ENCODE data around the gene CHD9NB.

DNA sequence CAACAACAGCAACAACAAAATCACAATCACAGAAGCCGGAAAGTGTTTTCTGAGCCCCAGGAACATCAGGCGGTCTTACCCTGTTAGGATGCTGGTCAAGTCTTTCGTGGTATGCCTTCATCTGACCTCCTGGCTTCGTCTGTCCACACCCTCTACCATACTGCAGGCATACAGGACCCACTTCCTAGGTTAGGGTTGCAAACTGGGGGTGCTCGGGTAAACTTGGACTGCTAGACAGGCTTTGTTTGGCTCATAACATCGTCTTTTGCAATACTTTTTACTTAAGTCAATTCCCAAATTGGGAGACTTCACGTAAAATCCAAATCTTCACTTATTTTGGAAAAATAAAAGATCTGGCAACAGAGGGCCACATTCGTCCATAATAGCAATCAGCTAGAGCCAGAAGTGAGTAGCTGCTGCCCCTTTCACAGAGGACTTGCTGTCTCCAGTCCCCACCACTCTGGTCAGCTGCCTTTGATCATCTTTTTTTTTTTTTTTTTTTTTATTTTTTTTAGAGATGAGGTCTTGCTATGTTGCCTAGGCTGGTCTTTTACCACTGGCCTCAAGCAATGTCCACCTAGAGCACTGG lies 32.1 kb upstream of the CHD9NB start:
- TF ChIP-seq ZFP30 (CRISPR knock-in tag; IDR thresholded peaks at IDR 0.05), result no peak
- TF ChIP-seq, protein P1, sequence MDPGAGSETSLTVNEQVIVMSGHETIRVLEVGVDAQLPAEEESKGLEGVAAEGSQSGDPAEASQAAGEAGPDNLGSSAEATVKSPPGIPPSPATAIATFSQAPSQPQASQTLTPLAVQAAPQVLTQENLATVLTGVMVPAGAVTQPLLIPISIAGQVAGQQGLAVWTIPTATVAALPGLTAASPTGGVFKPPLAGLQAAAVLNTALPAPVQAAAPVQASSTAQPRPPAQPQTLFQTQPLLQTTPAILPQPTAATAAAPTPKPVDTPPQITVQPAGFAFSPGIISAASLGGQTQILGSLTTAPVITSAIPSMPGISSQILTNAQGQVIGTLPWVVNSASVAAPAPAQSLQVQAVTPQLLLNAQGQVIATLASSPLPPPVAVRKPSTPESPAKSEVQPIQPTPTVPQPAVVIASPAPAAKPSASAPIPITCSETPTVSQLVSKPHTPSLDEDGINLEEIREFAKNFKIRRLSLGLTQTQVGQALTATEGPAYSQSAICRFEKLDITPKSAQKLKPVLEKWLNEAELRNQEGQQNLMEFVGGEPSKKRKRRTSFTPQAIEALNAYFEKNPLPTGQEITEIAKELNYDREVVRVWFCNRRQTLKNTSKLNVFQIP (CRISPR knock-in tag; IDR thresholded peaks at IDR 0.05; ENCODE audit: borderline replicate concordance, low read depth), result no peak
- TF ChIP-seq, protein P2, sequence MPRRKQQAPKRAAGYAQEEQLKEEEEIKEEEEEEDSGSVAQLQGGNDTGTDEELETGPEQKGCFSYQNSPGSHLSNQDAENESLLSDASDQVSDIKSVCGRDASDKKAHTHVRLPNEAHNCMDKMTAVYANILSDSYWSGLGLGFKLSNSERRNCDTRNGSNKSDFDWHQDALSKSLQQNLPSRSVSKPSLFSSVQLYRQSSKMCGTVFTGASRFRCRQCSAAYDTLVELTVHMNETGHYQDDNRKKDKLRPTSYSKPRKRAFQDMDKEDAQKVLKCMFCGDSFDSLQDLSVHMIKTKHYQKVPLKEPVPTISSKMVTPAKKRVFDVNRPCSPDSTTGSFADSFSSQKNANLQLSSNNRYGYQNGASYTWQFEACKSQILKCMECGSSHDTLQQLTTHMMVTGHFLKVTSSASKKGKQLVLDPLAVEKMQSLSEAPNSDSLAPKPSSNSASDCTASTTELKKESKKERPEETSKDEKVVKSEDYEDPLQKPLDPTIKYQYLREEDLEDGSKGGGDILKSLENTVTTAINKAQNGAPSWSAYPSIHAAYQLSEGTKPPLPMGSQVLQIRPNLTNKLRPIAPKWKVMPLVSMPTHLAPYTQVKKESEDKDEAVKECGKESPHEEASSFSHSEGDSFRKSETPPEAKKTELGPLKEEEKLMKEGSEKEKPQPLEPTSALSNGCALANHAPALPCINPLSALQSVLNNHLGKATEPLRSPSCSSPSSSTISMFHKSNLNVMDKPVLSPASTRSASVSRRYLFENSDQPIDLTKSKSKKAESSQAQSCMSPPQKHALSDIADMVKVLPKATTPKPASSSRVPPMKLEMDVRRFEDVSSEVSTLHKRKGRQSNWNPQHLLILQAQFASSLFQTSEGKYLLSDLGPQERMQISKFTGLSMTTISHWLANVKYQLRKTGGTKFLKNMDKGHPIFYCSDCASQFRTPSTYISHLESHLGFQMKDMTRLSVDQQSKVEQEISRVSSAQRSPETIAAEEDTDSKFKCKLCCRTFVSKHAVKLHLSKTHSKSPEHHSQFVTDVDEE (CRISPR knock-in tag; IDR thresholded peaks at IDR 0.05), result no peak
- TF ChIP-seq, protein P3, sequence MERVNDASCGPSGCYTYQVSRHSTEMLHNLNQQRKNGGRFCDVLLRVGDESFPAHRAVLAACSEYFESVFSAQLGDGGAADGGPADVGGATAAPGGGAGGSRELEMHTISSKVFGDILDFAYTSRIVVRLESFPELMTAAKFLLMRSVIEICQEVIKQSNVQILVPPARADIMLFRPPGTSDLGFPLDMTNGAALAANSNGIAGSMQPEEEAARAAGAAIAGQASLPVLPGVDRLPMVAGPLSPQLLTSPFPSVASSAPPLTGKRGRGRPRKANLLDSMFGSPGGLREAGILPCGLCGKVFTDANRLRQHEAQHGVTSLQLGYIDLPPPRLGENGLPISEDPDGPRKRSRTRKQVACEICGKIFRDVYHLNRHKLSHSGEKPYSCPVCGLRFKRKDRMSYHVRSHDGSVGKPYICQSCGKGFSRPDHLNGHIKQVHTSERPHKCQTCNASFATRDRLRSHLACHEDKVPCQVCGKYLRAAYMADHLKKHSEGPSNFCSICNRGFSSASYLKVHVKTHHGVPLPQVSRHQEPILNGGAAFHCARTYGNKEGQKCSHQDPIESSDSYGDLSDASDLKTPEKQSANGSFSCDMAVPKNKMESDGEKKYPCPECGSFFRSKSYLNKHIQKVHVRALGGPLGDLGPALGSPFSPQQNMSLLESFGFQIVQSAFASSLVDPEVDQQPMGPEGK (CRISPR knock-in tag; IDR thresholded peaks at IDR 0.05; ENCODE audit: borderline replicate concordance), result no peak
- no peak for TF ChIP-seq PPARA (CRISPR knock-in tag; IDR thresholded peaks at IDR 0.05; ENCODE audit: borderline replicate concordance)
- TF ChIP-seq RARB (CRISPR knock-in tag; IDR thresholded peaks at IDR 0.05), result no peak
- no peak for TF ChIP-seq ZNF565 (CRISPR knock-in tag; conservative IDR thresholded peaks at IDR 0.05; ENCODE audit: low read depth)
- TF ChIP-seq TOX (CRISPR knock-in tag; IDR thresholded peaks at IDR 0.05; ENCODE audit: borderline replicate concordance), result no peak
- TF ChIP-seq, protein P4, sequence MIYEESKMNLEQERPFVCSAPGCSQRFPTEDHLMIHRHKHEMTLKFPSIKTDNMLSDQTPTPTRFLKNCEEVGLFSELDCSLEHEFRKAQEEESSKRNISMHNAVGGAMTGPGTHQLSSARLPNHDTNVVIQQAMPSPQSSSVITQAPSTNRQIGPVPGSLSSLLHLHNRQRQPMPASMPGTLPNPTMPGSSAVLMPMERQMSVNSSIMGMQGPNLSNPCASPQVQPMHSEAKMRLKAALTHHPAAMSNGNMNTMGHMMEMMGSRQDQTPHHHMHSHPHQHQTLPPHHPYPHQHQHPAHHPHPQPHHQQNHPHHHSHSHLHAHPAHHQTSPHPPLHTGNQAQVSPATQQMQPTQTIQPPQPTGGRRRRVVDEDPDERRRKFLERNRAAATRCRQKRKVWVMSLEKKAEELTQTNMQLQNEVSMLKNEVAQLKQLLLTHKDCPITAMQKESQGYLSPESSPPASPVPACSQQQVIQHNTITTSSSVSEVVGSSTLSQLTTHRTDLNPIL (CRISPR knock-in tag; IDR thresholded peaks at IDR 0.05; ENCODE audit: low read depth), result no peak

All from SK-N-SH treated with all-trans-retinoic acid at 6 μM for 48 hours (cell line).